GM06990 (cell line): ENCODE data around the gene LRR1.

ENCODE experiments used
- DNase-seq: peaks from one replicate; pipeline ENCODE4 v3.0.0-alpha.2; 2011; ENCODE audit not compliant: insufficient read length; ENCODE audit errors: extremely low read depth
- H3K27me3 ChIP-seq: replicated peaks from 2 replicates; pipeline ENCODE4 v1.6.0; 2011; ENCODE audit warnings: low read length; ENCODE audit not compliant: control insufficient read depth, insufficient read depth
- H3K36me3 ChIP-seq: 2 replicates; pipeline ENCODE4 v1.5.1; 2011; ENCODE audit warnings: low read length; ENCODE audit not compliant: control insufficient read depth, insufficient read depth
- H3K4me3 ChIP-seq: replicated peaks from 2 replicates; pipeline ENCODE4 v1.5.1; 2011; ENCODE audit warnings: low read depth, mild to moderate bottlenecking, control low read depth, low read length
- TF ChIP-seq, protein P1 (sequence below): IDR thresholded peaks from 2 replicates; pipeline ENCODE4 v1.5.1; 2011; ENCODE audit warnings: low read length, control low read depth, mild to moderate bottlenecking, inconsistent platforms; ENCODE audit not compliant: insufficient read depth, poor library complexity, severe bottlenecking

LRR1 gene

DNA sequence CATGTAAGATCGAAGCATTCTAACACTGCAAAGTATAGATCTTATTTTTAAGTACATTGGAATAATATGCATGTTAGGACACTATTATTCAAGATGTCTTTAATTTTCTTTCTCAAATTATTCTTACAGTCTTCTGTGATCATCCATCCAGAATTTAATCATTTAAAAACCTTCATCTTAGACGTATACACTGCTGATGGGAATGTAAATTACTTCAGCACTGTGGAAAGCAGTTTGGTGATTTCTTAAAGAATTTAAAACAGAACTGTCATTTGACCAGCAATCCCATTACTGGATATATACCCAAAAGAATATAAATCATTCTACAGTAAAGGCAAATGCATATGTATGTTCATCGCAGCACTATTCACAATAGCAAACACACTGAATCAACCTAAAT, 9.4 kb upstream of the LRR1 start:
- DNase-seq, result no peak
- TF ChIP-seq, protein P1, sequence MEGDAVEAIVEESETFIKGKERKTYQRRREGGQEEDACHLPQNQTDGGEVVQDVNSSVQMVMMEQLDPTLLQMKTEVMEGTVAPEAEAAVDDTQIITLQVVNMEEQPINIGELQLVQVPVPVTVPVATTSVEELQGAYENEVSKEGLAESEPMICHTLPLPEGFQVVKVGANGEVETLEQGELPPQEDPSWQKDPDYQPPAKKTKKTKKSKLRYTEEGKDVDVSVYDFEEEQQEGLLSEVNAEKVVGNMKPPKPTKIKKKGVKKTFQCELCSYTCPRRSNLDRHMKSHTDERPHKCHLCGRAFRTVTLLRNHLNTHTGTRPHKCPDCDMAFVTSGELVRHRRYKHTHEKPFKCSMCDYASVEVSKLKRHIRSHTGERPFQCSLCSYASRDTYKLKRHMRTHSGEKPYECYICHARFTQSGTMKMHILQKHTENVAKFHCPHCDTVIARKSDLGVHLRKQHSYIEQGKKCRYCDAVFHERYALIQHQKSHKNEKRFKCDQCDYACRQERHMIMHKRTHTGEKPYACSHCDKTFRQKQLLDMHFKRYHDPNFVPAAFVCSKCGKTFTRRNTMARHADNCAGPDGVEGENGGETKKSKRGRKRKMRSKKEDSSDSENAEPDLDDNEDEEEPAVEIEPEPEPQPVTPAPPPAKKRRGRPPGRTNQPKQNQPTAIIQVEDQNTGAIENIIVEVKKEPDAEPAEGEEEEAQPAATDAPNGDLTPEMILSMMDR, result no peak
- Histone ChIP-seq H3K4me3 (no peak overlapping the region), H3K27me3 (no peaks in the 10 kb centered on the region), H3K36me3 (peaks cover under 1% of the 10 kb centered on the region)

DNA sequence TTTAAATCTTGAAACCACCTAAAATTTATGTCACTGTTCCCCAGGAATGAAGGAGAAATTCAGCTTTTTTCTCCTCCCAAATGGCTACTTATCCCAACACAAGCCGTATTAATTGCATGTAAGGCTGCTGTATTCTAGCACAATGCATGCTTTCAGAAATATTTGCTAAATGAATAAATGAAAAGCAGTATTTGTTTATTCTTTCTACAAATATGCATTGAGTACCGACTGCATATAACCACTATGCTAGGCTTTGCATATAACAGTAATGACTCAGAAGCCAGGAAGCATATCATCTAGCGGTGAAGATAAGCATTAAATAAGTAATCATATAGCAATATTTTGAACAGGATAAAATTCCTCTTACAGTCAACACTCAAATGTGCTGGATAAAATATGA, 5.7 kb upstream of the LRR1 start:
- no peak for DNase-seq
- H3K36me3 ChIP-seq, result no peaks in the 10 kb centered on the region
- peak overlapping the region; percentile 22; the same call in 1 of the 2 replicates for H3K4me3 ChIP-seq
- TF ChIP-seq, protein P1, result no peak
- H3K27me3 ChIP-seq, result no peaks in the 10 kb centered on the region

DNA sequence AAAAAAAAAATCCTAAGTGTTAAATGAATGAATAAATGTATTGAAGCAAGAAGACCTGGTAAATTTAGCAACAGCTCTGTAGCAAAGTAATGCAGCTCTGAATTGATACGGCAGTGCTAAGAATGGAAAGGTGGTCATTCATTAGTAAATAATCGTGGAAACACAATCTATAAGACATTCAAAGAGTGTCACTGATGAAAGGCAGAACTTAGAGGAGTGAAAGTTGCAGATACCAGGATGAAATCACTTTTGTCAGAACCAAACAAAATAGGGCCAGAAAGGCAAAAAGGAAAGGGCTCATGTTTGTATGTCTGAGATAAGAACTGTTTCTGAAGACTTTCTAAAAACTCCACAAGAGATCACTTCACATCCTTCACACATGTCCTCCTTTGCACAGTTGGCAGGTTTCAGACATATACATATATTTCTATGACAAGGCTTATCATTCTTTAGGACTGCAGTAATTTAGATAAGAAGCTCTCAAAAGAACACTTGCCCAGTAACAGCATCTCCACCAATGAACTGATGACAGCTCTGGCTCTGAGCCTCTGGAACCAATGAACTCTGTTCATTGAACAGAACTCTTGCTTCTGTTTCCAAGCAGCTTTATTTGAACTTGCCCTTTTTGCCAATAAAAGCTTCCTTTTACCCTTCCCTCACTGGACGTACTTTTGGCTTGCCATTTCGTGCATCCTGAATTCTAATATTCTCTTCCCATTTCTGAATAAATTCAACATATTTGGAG, 4.2 kb upstream of the LRR1 start:
- no peak for DNase-seq
- TF ChIP-seq, protein P1, result no peak
- H3K4me3 ChIP-seq, result no peak overlapping the region; the same call in 1 of the 2 replicates
- H3K36me3 ChIP-seq, result no peaks in the 10 kb centered on the region
- no peaks in the 10 kb centered on the region for H3K27me3 ChIP-seq

DNA sequence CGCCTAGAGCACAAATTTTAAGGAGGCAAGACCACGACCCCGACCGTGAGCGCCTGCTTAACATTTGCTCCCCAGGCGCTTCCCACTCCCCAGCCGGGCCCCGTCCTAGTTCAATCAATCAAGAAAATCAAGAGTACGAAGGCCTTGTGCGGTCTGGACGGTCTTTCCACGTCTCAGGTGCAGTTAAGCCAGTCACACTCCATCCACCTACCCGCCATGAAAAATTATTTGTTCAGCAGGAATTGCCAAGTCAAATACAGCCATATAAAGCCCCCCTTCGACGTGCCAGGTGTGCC, 603 bp upstream of the LRR1 start:
- no peak for DNase-seq
- H3K36me3 ChIP-seq, result peaks cover 4% of the 10 kb centered on the region
- H3K27me3 ChIP-seq, result no peaks in the 10 kb centered on the region
- TF ChIP-seq, protein P1, result no peak
- H3K4me3 ChIP-seq, result peak overlapping the region; percentile 90

DNA sequence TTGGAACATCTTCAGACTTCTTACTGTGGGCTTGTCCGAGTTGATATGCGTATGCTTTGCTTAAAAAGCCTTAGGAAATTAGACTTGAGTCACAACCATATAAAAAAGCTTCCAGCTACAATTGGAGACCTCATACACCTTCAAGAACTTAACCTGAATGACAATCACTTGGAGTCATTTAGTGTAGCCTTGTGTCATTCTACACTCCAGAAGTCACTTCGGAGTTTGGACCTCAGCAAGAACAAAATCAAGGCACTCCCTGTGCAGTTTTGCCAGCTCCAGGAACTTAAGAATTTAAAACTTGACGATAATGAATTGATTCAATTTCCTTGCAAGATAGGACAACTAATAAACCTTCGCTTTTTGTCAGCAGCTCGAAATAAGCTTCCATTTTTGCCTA, 8.8 kb downstream of the LRR1 start:
- no peak for DNase-seq
- no peak overlapping the region for H3K4me3 ChIP-seq
- peaks cover 6% of the 10 kb centered on the region for H3K36me3 ChIP-seq
- TF ChIP-seq, protein P1, result no peak
- H3K27me3 ChIP-seq, result no peaks in the 10 kb centered on the region

DNA sequence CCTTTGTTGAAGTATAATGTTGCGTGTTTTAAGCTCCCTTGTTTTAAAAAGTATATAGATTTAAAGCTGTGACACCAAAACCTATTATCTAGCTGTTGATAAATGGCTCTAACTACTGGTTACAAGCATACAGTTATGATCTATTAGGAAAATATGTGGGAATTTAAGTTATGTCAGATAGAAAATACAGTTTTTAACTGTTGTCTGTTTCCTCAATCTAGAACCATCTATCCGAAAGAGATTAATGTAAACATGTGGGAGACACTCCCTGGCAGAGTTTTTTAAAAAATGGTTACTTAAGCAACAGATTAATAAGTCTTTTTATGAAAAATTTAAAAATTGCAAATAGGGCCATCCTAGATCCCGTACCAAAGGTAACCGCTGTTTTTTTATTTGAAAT, 13.5 kb downstream of the LRR1 start:
- Histone ChIP-seq H3K4me3 (no peak overlapping the region), H3K36me3 (peaks cover 3% of the 10 kb centered on the region), H3K27me3 (no peaks in the 10 kb centered on the region)
- no peak for DNase-seq
- TF ChIP-seq, protein P1, result no peak
